Subcutaneous abdominal adipose tissue (tissue), 5 donors: ENCODE data around the gene PDE11A.
A peak's percentile ranks its signal among the peaks of the same experiment; 100 is the strongest.
"Not testable (repeated sequence)": the region's sequence is repeated elsewhere in the genome, so short reads cannot be mapped to it uniquely, and the experiment has no call there.

Experiments
- H3K27ac ChIP-seq: one replicate; pipeline ENCODE4 v1.7.0; 2013; ENCODE audit warnings: low read depth, mild to moderate bottlenecking, inconsistent platforms, low read length, moderate library complexity
- H3K27me3 ChIP-seq, 5 donors: one replicate each; pipeline ENCODE4 v1.7.0; 2013; ENCODE audit warnings: low read length in 5 of 5, inconsistent platforms in 1 of 5; ENCODE audit not compliant: control insufficient read depth in 5 of 5, insufficient read depth in 4 of 5
- H3K36me3 ChIP-seq, 5 donors: one replicate each; pipeline ENCODE4 v1.7.0; 2013; ENCODE audit warnings: low read length in 5 of 5; ENCODE audit not compliant: control insufficient read depth in 5 of 5, insufficient read depth in 5 of 5
- H3K4me1 ChIP-seq, 5 donors: one replicate each; pipeline ENCODE4 v1.7.0; 2013; ENCODE audit warnings: low read length in 5 of 5, mild to moderate bottlenecking in 3 of 5, moderate library complexity in 1 of 5; ENCODE audit not compliant: control insufficient read depth in 5 of 5, insufficient read depth in 5 of 5
- H3K4me3 ChIP-seq, 5 donors: one replicate each; pipeline ENCODE4 v1.7.0; 2013; ENCODE audit warnings: low read length in 5 of 5, low read depth in 1 of 5
- H3K9ac ChIP-seq, 5 donors: one replicate each; pipeline ENCODE4 v1.7.0; 2013; ENCODE audit warnings: low read length in 5 of 5, mild to moderate bottlenecking in 4 of 5, moderate library complexity in 3 of 5
- H3K9me3 ChIP-seq, 5 donors: one replicate each; pipeline ENCODE4 v1.7.0; 2013; ENCODE audit warnings: low read length in 5 of 5; ENCODE audit not compliant: control insufficient read depth in 5 of 5
- donor health status: healthy.
- donor health status: healthy.
- donor health status: healthy.
- donor health status: healthy.
- donor health status: healthy.

PDE11A gene

GRCh38 chr2:177812713-177813396 is 259.7 kb downstream of the PDE11A start:
- Histone ChIP-seq H3K9ac (no peak overlapping the region), H3K4me3 (no peak overlapping the region), H3K9me3 (peaks cover 0 to 8% (median 0%) of the 10 kb centered on the region in 5 donors), H3K36me3 (no peaks in the 10 kb centered on the region), H3K4me1 (peaks cover 0 to 19% (median 3%) of the 10 kb centered on the region in 5 donors), H3K27ac (no peak overlapping the region), H3K27me3 (no peaks in the 10 kb centered on the region)

- Histone ChIP-seq H3K27ac (no peak overlapping the region), H3K27me3 (no peaks in the 10 kb centered on the region), H3K9me3 (peaks cover 0 to 8% (median 0%) of the 10 kb centered on the region in 5 donors), H3K4me1 (peaks cover 0 to 25% (median 3%) of the 10 kb centered on the region in 5 donors), H3K9ac (no peak overlapping the region), H3K4me3 (no peak overlapping the region), H3K36me3 (no peaks in the 10 kb centered on the region)
Measured at GRCh38 chr2:177810906-177811305, 261.7 kb downstream of the PDE11A start.

DNA sequence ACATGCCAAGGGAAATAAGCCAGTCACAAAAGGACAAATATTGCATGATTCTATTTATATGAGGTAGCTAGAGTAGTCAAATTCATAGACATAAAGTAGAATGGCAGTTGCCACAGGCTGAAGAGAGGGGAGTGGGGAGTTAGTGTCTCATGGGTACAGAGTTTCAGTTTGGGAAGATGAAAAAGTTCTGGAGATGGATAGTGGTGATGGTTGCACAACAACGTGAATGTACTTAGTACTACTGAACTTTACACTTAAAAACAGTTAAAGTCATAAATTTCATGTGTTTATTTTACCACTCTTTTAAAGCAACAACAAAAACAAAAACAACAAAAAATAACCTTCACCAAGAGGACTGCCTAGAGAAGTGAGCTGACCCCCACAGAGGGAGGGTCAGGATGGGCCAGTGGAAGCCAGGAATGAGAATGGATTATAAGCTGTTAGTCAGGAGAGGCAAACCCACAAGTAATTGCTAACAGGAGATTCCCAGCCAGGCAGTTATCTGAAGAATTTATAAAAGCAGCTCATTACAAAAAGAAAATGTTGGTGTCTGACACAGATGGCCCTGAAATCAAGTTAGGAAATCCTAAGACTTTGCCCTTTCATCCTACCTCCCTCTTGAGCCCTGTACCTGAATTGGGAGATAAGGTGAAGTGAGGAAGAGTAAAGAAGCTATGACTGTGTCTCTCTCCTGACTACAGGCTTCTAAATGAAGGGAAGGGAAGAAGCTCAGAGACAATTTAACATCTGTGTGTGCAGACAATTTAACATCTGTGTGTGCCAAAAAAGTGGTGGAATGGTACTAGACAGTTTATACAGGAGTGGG is 263.4 kb downstream of the PDE11A start:
- H3K36me3 ChIP-seq = no peaks in the 10 kb centered on the region

GRCh38 chr2:177806025-177806424 is 266.6 kb downstream of the PDE11A start:
- no peak overlapping the region for H3K9ac ChIP-seq
- H3K4me3 ChIP-seq = no peak overlapping the region
- H3K4me1 ChIP-seq = peaks cover 0 to 33% (median 6%) of the 10 kb centered on the region in 5 donors
- no peaks in the 10 kb centered on the region for H3K36me3 ChIP-seq
- H3K27ac ChIP-seq = peak overlapping the region; percentile 69
- no peaks in the 10 kb centered on the region for H3K27me3 ChIP-seq
- no peaks in the 10 kb centered on the region for H3K9me3 ChIP-seq

More for the DNA sequence above, 263.4 kb downstream of the PDE11A start:
- Histone ChIP-seq H3K9ac (peak overlapping the region in 2 of 5 donors; percentile 2 to 35), H3K4me1 (peaks cover 0 to 33% (median 6%) of the 10 kb centered on the region in 5 donors), H3K27ac (peak overlapping the region; percentile 93), H3K9me3 (peaks cover 0 to 8% (median 0%) of the 10 kb centered on the region in 5 donors), H3K4me3 (no peak overlapping the region), H3K27me3 (no peaks in the 10 kb centered on the region)

DNA sequence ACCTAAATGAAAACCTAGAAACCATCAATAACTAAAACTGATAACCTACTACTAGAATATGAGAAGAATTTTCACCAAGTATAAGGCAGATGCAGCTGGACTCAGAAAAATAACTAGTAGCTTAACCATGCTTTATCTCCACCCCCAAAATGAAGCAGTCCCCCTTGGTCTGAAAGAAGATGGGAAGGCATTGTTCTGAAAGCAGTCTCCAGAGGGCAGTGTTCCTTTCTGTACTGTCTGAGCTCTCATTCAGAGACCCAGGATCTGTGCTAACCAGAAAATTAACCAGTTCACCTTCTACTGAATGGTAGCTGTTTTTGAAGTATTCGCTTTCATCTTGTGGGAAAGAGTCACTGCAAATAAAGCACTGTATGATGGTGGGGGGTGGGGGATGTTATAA is 273.0 kb downstream of the PDE11A start:
- Histone ChIP-seq H3K4me3 (no peak overlapping the region), H3K9me3 (no peaks in the 10 kb centered on the region), H3K9ac (no peak overlapping the region), H3K27ac (no peak overlapping the region), H3K36me3 (no peaks in the 10 kb centered on the region), H3K4me1 (peaks cover 3 to 29% (median 23%) of the 10 kb centered on the region in 5 donors), H3K27me3 (no peaks in the 10 kb centered on the region)

DNA sequence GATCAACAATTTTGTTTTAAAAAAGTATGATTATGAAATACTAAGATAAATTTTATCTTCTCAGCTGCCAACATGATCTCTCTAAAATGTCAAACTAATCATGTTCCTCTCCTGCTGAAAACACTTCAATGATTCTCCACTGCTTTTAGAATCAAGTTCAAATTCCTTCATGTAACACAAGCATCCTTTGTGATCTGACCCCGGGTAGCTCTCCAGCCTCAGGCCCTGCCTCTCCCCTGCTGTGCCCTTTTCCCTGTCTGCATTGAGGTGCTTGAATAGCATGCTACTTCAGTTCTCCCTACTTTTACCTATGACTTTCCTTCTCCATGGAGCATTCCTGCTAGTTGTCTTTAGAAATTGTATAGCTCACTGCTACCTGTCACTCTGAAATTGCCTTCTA is 274.8 kb downstream of the PDE11A start:
- H3K9ac ChIP-seq = peak overlapping the region in 1 of 5 donors; percentile 15
- no peak overlapping the region for H3K4me3 ChIP-seq
- H3K36me3 ChIP-seq = no peaks in the 10 kb centered on the region
- H3K27ac ChIP-seq = no peak overlapping the region
- peaks cover 3 to 29% (median 23%) of the 10 kb centered on the region in 5 donors for H3K4me1 ChIP-seq
- H3K9me3 ChIP-seq = no peaks in the 10 kb centered on the region
- no peaks in the 10 kb centered on the region for H3K27me3 ChIP-seq

- peak overlapping the region; percentile 4 for H3K27ac ChIP-seq
- no peaks in the 10 kb centered on the region for H3K27me3 ChIP-seq
- no peak overlapping the region for H3K4me3 ChIP-seq
- H3K36me3 ChIP-seq = no peaks in the 10 kb centered on the region
- H3K9ac ChIP-seq = peak overlapping the region in 1 of 5 donors; percentile 27
- H3K9me3 ChIP-seq = no peaks in the 10 kb centered on the region
- peaks cover 3 to 31% (median 23%) of the 10 kb centered on the region in 5 donors for H3K4me1 ChIP-seq
Measured at GRCh38 chr2:177796654-177797415, 275.7 kb downstream of the PDE11A start.

DNA sequence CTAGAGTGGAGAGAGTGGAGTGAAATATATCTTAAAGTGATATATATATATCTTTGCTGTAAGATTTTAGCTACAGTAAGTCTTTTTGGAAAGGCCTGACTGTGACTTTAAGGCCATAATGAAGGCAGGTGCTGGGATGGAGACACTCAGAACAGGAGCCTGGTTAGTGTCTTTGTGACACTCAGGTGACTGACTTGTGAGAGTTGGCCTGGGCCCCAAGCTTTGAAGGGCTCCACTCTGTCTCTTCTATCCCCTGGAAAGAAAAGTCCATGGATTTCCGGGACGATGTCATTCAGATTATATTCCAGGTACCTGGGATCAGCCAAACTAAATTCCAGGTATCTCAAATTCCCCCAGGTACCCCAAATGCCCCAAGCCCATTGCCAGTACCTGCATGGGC is 276.6 kb downstream of the PDE11A start:
- Histone ChIP-seq H3K9ac (no peak overlapping the region), H3K9me3 (no peaks in the 10 kb centered on the region), H3K4me3 (no peak overlapping the region), H3K36me3 (no peaks in the 10 kb centered on the region), H3K4me1 (peaks cover 3 to 31% (median 23%) of the 10 kb centered on the region in 5 donors), H3K27ac (no peak overlapping the region), H3K27me3 (no peaks in the 10 kb centered on the region)

GRCh38 chr2:177785143-177785542 is 287.4 kb downstream of the PDE11A start:
- not testable (repeated sequence) for H3K9me3 ChIP-seq, H3K36me3 ChIP-seq, H3K27me3 ChIP-seq
- peak overlapping the region in 3 of 5 donors; percentile 7 to 62 (median 48) for H3K9ac ChIP-seq
- H3K4me3 ChIP-seq = peak overlapping the region in 1 of 5 donors; percentile 15
- peak overlapping the region; percentile 96 for H3K27ac ChIP-seq
- peaks cover 2 to 20% (median 16%) of the 10 kb centered on the region in 5 donors for H3K4me1 ChIP-seq
